Measurements from ENCODE around the gene CRYGS.
"Not testable (repeated sequence)": the region's sequence is repeated elsewhere in the genome, so short reads cannot be mapped to it uniquely, and the experiment has no call there.

CRYGS gene

GRCh38 chr3:186552408-186553031 lies 8.3 kb upstream of the CRYGS start:
- DNase-seq (ENCODE audit: low spot score) (no peak), FAIRE-seq (no peak)

- DNase-seq (ENCODE audit: low spot score) (no peak), FAIRE-seq (no peak)
Observed at GRCh38 chr3:186551387-186551786, 7.2 kb upstream of the CRYGS start.

DNA sequence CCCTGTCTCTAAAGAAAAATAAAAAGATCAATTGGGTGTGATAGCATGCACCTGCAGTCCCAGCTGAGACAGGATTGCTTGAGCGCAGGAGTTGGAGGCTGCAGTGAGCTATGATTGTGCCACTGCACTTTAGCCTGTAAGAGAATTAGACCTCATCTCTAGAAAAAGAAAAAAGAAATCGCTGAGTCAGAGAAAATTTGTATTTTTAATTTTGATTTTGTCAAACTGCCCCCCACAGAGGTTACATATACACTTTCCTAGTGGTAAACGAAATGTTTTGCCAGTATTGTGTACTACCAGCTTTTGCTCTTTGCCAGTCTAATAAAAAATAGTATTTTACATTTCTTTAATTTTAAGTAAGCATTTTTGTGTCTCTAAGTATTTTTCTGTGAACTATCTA lies 5.3 kb upstream of the CRYGS start:
- no peak for FAIRE-seq

GRCh38 chr3:186540835-186541226 lies 3.3 kb downstream of the CRYGS start:
- no peak for DNase-seq (ENCODE audit: low spot score)

More for the DNA sequence above, 5.3 kb upstream of the CRYGS start:
- no peak for DNase-seq (ENCODE audit: low spot score)

GRCh38 chr3:186540221-186540834 lies 3.9 kb downstream of the CRYGS start:
- peak; percentile 71 for DNase-seq (ENCODE audit: low spot score)
- no peak for FAIRE-seq

More at GRCh38 chr3:186540835-186541226, 3.3 kb downstream of the CRYGS start:
- FAIRE-seq = no peak

- no peak for FAIRE-seq
Observed at GRCh38 chr3:186538779-186539178, 5.4 kb downstream of the CRYGS start.

GRCh38 chr3:186536883-186537844 lies 7.0 kb downstream of the CRYGS start:
- FAIRE-seq (no peak), DNase-seq (ENCODE audit: low spot score) (no peak)

More at GRCh38 chr3:186538779-186539178, 5.4 kb downstream of the CRYGS start:
- no peak for DNase-seq (ENCODE audit: low spot score)

GRCh38 chr3:186534113-186534669 lies 10.0 kb downstream of the CRYGS start:
- FAIRE-seq (no peak), DNase-seq (ENCODE audit: low spot score) (no peak)

- no peak for FAIRE-seq
- no peak for DNase-seq (ENCODE audit: low spot score)
Observed at GRCh38 chr3:186532598-186533072, 11.5 kb downstream of the CRYGS start.

DNA sequence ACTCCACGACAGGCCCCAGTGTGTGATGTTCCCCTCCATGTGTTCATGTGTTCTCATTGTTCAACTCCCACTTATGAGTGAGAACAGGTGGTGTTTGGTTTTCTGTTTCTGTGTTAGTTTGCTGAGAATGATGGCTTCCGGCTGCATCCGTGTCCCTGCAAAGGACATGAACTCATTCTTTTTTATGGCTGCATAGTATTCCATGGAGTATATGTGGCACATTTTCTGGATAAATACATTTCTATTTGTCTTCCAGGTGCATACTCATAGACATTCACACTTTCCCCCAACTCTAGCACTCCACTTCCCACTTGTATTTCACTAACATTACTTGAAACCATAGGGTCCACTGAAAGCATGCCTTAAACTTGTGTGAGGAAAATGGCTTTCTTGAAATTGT lies 12.5 kb downstream of the CRYGS start:
- not testable (repeated sequence) for DNase-seq (ENCODE audit: low spot score); FAIRE-seq

DNA sequence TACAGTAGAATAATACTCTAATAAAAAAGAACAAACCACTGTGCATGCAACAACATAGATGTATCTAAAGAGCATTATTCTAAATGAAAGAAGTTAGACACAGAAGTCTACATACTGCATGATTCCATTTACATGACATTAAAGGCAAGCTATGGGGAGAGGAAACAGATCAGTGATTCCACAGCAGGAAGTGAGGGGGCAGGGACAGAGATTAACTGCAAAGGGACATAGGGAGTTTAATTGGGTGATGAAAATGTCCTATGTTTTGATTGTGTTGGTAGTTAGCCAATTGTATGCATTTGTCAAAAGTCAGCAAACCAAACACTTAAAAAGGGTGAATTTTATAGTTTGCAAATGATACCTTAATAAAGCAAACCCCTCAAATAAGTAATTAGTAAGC lies 13.8 kb downstream of the CRYGS start:
- FAIRE-seq (no peak), DNase-seq (ENCODE audit: low spot score) (no peak)

DNA sequence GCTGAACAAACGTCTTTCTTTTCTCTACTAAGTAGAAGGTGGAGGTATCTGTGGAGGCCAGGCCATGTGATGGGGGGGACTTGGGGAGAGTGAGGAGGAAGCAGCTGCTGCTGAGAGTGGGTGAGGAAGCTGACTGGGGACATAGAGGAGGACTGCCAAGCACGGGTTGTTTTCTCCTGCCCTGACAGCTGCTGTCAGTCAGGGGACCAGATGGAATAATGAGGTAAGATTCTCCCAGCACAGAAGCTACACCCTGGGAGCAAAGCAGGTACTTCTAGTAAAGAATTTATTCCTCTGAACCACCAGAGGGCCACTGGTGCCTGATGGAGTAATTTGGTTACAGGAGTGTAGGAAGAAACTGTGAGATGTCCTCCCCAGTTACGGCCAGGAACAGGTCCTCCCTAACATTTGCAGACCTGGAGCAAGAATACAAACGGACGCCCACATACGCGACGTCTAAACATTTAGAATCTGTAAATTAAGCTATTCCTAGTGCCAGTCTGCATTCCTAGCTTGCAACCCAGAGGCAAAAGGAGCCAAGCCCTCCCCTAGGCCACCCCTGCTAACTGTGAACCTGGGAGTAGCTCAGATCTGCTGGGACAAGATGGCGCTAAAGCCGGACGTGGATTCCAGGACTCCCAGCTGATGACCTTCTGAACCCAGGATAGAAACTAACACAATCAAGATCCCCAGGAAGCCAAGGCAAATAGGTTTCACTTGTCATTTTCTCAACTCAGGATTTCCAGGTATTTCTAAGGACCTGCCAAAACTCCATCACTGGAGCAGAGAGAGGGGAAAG lies 14.8 kb downstream of the CRYGS start:
- DNase-seq (ENCODE audit: low spot score) = no peak
- FAIRE-seq = no peak

- FAIRE-seq (no peak), DNase-seq (ENCODE audit: low spot score) (no peak)
Observed at GRCh38 chr3:186526256-186526606, 17.9 kb downstream of the CRYGS start.

- no peak for DNase-seq (ENCODE audit: low spot score)
- FAIRE-seq = no peak
Observed at GRCh38 chr3:186525369-186526255, 18.6 kb downstream of the CRYGS start.

DNA sequence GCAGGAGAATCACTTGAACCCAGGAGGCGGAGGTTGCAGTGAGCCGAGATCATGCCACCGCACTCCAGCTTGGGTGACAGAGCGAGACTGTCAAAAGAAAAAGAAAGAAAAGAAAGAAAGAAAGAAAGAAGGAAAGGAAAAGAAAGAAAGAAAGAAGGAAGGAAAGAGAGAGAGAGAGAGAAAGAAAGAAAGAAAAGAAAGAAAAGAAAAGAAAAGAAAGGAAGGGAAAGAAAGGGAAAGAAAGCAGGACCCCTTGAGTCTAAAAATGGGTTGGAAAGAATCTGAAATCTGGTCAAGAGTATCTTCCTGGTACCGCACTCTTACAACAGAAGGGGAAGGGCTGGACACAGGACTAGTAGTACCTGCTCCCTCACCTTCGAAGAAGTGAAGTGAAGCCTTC lies 19.6 kb downstream of the CRYGS start:
- no peak for FAIRE-seq

DNA sequence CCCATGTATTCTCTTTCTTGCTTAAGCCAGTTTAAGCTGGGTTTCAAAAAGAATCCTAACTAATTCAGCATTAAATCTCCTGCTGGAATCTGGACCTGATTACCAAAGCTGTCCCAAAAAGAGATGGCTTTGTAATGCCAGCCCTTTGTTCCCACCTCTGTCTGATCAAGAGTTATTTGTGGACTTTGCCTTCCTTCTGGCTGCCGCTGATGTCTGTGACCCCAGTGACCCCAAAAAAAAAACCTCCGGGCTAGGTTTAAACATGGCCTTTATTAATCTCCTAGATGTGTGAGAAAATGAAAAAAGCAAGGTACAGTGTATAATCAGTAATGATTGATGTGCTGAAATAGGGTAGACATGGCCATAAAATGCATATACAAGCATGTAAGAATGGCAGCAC lies 20.7 kb downstream of the CRYGS start:
- FAIRE-seq (no peak), DNase-seq (ENCODE audit: low spot score) (no peak)

More for the DNA sequence above, 19.6 kb downstream of the CRYGS start:
- DNase-seq (ENCODE audit: low spot score) = no peak

DNA sequence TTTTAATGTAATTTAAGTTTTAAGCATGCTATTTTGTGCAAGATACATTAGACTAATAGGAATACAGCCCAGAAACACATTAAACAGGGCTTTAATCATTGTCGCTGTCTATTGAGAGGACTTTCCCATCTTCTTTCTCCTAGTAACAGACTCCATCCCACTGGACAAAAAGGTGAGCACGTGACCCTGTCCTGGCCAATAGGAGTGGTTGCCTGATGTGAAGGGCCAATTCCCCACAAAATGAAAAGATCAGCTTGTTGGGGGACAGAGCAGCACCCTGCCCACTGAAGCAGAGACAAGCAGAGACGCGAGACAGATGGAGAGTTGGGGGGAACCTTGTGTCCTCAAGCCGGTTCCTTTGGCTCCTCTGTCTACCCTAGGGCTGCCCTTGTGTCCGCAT lies 21.2 kb downstream of the CRYGS start:
- FAIRE-seq = no peak
- no peak for DNase-seq (ENCODE audit: low spot score)

GRCh38 chr3:186520957-186521842 lies 23.0 kb downstream of the CRYGS start:
- DNase-seq (ENCODE audit: low spot score) (no peak), FAIRE-seq (no peak)

GRCh38 chr3:186520431-186520830 lies 23.7 kb downstream of the CRYGS start:
- FAIRE-seq (no peak), DNase-seq (ENCODE audit: low spot score) (no peak)

All from urothelium cell line (cell line).